HEK293 (cell line): Measurements from ENCODE around the gene SAXO1.

Experiments
- HOXC10 ChIP-seq: sonication (generic); formaldehyde crosslinking; IDR thresholded peaks from 2 replicates; pipeline ENCODE4 v1.8.1; 2023; ENCODE audit warnings: mild to moderate bottlenecking, missing genetic modification reagents
- MEIS1 ChIP-seq: sonication (generic); formaldehyde crosslinking; IDR thresholded peaks from 2 replicates; pipeline ENCODE4 v1.8.1; 2022; ENCODE audit warnings: missing genetic modification reagents, mild to moderate bottlenecking, borderline replicate concordance
- REPIN1 ChIP-seq: fragments of 450-650 bp; formaldehyde crosslinking; IDR thresholded peaks from 2 replicates; pipeline ENCODE4 v1.5.1; 2017; ENCODE audit warnings: missing biosample characterization, missing genetic modification characterization, low read depth
- SALL2 ChIP-seq: fragments of 450-650 bp; formaldehyde crosslinking; IDR thresholded peaks from 2 replicates; pipeline ENCODE4 v1.5.0; 2017; ENCODE audit warnings: missing biosample characterization, mild to moderate bottlenecking, missing genetic modification characterization, borderline replicate concordance
- YY1 ChIP-seq: fragments of 450-650 bp; formaldehyde crosslinking; IDR thresholded peaks from 2 replicates; pipeline ENCODE4 v1.5.1; 2018; ENCODE audit warnings: missing biosample characterization, missing genetic modification characterization
- YY2 ChIP-seq: fragments of 450-650 bp; formaldehyde crosslinking; IDR thresholded peaks from 2 replicates; pipeline ENCODE4 v1.5.1; 2016; ENCODE audit warnings: missing biosample characterization, missing genetic modification characterization
- ZFHX2 ChIP-seq: fragments of 450-650 bp; formaldehyde crosslinking; conservative IDR thresholded peaks from 2 replicates; pipeline ENCODE4 v1.5.1; 2016; ENCODE audit warnings: missing biosample characterization, missing genetic modification characterization
- ZIC2 ChIP-seq: fragments of 450-650 bp; formaldehyde crosslinking; IDR thresholded peaks from 2 replicates; pipeline ENCODE4 v1.5.1; 2016; ENCODE audit warnings: missing biosample characterization, missing genetic modification characterization
- ZNF202 ChIP-seq: fragments of 450-650 bp; formaldehyde crosslinking; IDR thresholded peaks from 2 replicates; pipeline ENCODE4 v1.5.1; 2016; ENCODE audit warnings: missing biosample characterization, missing genetic modification characterization, borderline replicate concordance
- ZNF24 ChIP-seq: fragments of 450-650 bp; formaldehyde crosslinking; IDR thresholded peaks from 2 replicates; pipeline ENCODE4 v1.5.1; 2016; ENCODE audit warnings: missing biosample characterization, missing genetic modification characterization
- ZNF26 ChIP-seq: fragments of 450-650 bp; formaldehyde crosslinking; IDR thresholded peaks from 2 replicates; pipeline ENCODE4 v1.5.1; 2016; ENCODE audit warnings: missing biosample characterization, missing genetic modification characterization
- ZNF274 ChIP-seq, 2 experiments: fragments of 200-500 bp in 1 of 2; fragments of 450-650 bp in 1 of 2; sonication (Bioruptor generic) in 1 of 2; formaldehyde crosslinking in 1 of 2; IDR thresholded peaks; 2 replicates each; pipeline versions ENCODE4 v1.5.1 to v1.6.1; 2014 to 2016; ENCODE audit warnings: borderline replicate concordance in 1 of 2, inconsistent platforms in 1 of 2, low read length in 1 of 2, missing biosample characterization in 1 of 2, missing genetic modification characterization in 1 of 2
- ZNF302 ChIP-seq: fragments of 450-650 bp; formaldehyde crosslinking; IDR thresholded peaks from 2 replicates; pipeline ENCODE4 v1.5.1; 2016; ENCODE audit warnings: missing biosample characterization, missing genetic modification characterization, low read depth
- ZNF311 ChIP-seq: fragments of 450-650 bp; formaldehyde crosslinking; IDR thresholded peaks from 2 replicates; pipeline ENCODE4 v1.5.1; 2017; ENCODE audit warnings: missing biosample characterization, missing genetic modification characterization, borderline replicate concordance
- ZNF350 ChIP-seq: fragments of 450-650 bp; formaldehyde crosslinking; IDR thresholded peaks from 2 replicates; pipeline ENCODE4 v1.5.0; 2017; ENCODE audit warnings: missing biosample characterization, mild to moderate bottlenecking, missing genetic modification characterization
- ZNF391 ChIP-seq: fragments of 450-650 bp; formaldehyde crosslinking; IDR thresholded peaks from 2 replicates; pipeline ENCODE4 v1.5.1; 2016; ENCODE audit warnings: low read depth, missing biosample characterization, missing genetic modification characterization, borderline replicate concordance
- ZNF394 ChIP-seq: fragments of 450-650 bp; formaldehyde crosslinking; IDR thresholded peaks from 2 replicates; pipeline ENCODE4 v1.5.1; 2016; ENCODE audit warnings: missing biosample characterization, missing genetic modification characterization, mild to moderate bottlenecking, moderate library complexity, borderline replicate concordance
- ZNF433 ChIP-seq: fragments of 450-650 bp; formaldehyde crosslinking; IDR thresholded peaks from 2 replicates; pipeline ENCODE4 v1.5.1; 2016; ENCODE audit warnings: missing biosample characterization, missing genetic modification characterization, low read depth
- ZNF514 ChIP-seq: fragments of 450-650 bp; formaldehyde crosslinking; IDR thresholded peaks from 2 replicates; pipeline ENCODE4 v1.5.1; 2016; ENCODE audit warnings: missing biosample characterization, missing genetic modification characterization
- ZNF521 ChIP-seq: fragments of 450-650 bp; formaldehyde crosslinking; IDR thresholded peaks from 2 replicates; pipeline ENCODE4 v1.5.1; 2017; ENCODE audit warnings: missing biosample characterization, mild to moderate bottlenecking, missing genetic modification characterization
- ZNF529 ChIP-seq: fragments of 450-650 bp; formaldehyde crosslinking; IDR thresholded peaks from 2 replicates; pipeline ENCODE4 v1.5.1; 2017; ENCODE audit warnings: missing genetic modification characterization, missing biosample characterization; ENCODE audit not compliant: insufficient replicate concordance
- ZNF777 ChIP-seq: fragments of 450-650 bp; formaldehyde crosslinking; IDR thresholded peaks from 2 replicates; pipeline ENCODE4 v1.5.1; 2017; ENCODE audit warnings: missing biosample characterization, missing genetic modification characterization, borderline replicate concordance
- TF ChIP-seq, protein P1 (sequence below): fragments of 450-650 bp; formaldehyde crosslinking; IDR thresholded peaks from 2 replicates; pipeline ENCODE4 v1.5.1; 2016; ENCODE audit warnings: missing biosample characterization, missing genetic modification characterization
- TF ChIP-seq, protein P2 (sequence below): fragments of 450-650 bp; formaldehyde crosslinking; IDR thresholded peaks from 2 replicates; pipeline ENCODE4 v1.5.1; 2016; ENCODE audit warnings: missing biosample characterization, missing genetic modification characterization
- TF ChIP-seq, protein P3 (sequence below): fragments of 450-650 bp; formaldehyde crosslinking; IDR thresholded peaks from 2 replicates; pipeline ENCODE4 v1.5.1; 2016; ENCODE audit warnings: missing biosample characterization, missing genetic modification characterization, borderline replicate concordance

The SAXO1 gene

GRCh38 chr9:19048966-19049916 lies 16.2 kb upstream of the SAXO1 start, which contains the start of gene RRAGA (continued):
- TF ChIP-seq, protein P1, sequence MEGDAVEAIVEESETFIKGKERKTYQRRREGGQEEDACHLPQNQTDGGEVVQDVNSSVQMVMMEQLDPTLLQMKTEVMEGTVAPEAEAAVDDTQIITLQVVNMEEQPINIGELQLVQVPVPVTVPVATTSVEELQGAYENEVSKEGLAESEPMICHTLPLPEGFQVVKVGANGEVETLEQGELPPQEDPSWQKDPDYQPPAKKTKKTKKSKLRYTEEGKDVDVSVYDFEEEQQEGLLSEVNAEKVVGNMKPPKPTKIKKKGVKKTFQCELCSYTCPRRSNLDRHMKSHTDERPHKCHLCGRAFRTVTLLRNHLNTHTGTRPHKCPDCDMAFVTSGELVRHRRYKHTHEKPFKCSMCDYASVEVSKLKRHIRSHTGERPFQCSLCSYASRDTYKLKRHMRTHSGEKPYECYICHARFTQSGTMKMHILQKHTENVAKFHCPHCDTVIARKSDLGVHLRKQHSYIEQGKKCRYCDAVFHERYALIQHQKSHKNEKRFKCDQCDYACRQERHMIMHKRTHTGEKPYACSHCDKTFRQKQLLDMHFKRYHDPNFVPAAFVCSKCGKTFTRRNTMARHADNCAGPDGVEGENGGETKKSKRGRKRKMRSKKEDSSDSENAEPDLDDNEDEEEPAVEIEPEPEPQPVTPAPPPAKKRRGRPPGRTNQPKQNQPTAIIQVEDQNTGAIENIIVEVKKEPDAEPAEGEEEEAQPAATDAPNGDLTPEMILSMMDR (tag by site-specific recombination) = peak; percentile 95
- TF ChIP-seq, protein P2, sequence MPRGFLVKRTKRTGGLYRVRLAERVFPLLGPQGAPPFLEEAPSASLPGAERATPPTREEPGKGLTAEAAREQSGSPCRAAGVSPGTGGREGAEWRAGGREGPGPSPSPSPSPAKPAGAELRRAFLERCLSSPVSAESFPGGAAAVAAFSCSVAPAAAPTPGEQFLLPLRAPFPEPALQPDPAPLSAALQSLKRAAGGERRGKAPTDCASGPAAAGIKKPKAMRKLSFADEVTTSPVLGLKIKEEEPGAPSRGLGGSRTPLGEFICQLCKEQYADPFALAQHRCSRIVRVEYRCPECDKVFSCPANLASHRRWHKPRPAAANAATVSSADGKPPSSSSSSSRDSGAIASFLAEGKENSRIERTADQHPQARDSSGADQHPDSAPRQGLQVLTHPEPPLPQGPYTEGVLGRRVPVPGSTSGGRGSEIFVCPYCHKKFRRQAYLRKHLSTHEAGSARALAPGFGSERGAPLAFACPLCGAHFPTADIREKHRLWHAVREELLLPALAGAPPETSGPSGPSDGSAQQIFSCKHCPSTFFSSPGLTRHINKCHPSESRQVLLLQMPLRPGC (tag by site-specific recombination) = no peak
- TF ChIP-seq ZNF274 (IDR thresholded peaks at IDR 0.05; ENCODE audit: low read length) = no peak
- no peak for TF ChIP-seq ZNF274 (tag by site-specific recombination; IDR thresholded peaks at IDR 0.05; ENCODE audit: borderline replicate concordance)
- TF ChIP-seq ZNF202 (tag by site-specific recombination) = no peak
- no peak for TF ChIP-seq ZNF521 (tag by site-specific recombination)
- TF ChIP-seq MEIS1 (CRISPR knock-in tag) = no peak
- TF ChIP-seq ZNF433 (tag by site-specific recombination) = no peak
- peak; percentile 51; the same call in 1 of the 2 replicates for TF ChIP-seq ZFHX2 (tag by site-specific recombination)
- TF ChIP-seq ZNF24 (tag by site-specific recombination) = peak; percentile 65; the same call in 1 of the 2 replicates
- TF ChIP-seq, protein P3, sequence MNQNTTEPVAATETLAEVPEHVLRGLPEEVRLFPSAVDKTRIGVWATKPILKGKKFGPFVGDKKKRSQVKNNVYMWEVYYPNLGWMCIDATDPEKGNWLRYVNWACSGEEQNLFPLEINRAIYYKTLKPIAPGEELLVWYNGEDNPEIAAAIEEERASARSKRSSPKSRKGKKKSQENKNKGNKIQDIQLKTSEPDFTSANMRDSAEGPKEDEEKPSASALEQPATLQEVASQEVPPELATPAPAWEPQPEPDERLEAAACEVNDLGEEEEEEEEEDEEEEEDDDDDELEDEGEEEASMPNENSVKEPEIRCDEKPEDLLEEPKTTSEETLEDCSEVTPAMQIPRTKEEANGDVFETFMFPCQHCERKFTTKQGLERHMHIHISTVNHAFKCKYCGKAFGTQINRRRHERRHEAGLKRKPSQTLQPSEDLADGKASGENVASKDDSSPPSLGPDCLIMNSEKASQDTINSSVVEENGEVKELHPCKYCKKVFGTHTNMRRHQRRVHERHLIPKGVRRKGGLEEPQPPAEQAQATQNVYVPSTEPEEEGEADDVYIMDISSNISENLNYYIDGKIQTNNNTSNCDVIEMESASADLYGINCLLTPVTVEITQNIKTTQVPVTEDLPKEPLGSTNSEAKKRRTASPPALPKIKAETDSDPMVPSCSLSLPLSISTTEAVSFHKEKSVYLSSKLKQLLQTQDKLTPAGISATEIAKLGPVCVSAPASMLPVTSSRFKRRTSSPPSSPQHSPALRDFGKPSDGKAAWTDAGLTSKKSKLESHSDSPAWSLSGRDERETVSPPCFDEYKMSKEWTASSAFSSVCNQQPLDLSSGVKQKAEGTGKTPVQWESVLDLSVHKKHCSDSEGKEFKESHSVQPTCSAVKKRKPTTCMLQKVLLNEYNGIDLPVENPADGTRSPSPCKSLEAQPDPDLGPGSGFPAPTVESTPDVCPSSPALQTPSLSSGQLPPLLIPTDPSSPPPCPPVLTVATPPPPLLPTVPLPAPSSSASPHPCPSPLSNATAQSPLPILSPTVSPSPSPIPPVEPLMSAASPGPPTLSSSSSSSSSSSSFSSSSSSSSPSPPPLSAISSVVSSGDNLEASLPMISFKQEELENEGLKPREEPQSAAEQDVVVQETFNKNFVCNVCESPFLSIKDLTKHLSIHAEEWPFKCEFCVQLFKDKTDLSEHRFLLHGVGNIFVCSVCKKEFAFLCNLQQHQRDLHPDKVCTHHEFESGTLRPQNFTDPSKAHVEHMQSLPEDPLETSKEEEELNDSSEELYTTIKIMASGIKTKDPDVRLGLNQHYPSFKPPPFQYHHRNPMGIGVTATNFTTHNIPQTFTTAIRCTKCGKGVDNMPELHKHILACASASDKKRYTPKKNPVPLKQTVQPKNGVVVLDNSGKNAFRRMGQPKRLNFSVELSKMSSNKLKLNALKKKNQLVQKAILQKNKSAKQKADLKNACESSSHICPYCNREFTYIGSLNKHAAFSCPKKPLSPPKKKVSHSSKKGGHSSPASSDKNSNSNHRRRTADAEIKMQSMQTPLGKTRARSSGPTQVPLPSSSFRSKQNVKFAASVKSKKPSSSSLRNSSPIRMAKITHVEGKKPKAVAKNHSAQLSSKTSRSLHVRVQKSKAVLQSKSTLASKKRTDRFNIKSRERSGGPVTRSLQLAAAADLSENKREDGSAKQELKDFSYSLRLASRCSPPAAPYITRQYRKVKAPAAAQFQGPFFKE = no peak
- no peak for TF ChIP-seq REPIN1 (tag by site-specific recombination)
- no peak for TF ChIP-seq ZNF350 (tag by site-specific recombination)
- no peak for TF ChIP-seq ZNF514
- no peak for TF ChIP-seq ZNF777 (tag by site-specific recombination)
- no peak; the same call in 1 of the 2 replicates for TF ChIP-seq YY1 (tag by site-specific recombination)
- TF ChIP-seq ZIC2 (tag by site-specific recombination) = no peak
- no peak for TF ChIP-seq ZNF529
- peak; percentile 22; the same call in 1 of the 2 replicates for TF ChIP-seq ZNF391 (tag by site-specific recombination)
- TF ChIP-seq ZNF302 (tag by site-specific recombination) = no peak
- peak; percentile 74 for TF ChIP-seq ZNF394 (tag by site-specific recombination)
- TF ChIP-seq ZNF26 (tag by site-specific recombination) = no peak
- no peak for TF ChIP-seq ZNF311 (tag by site-specific recombination)
- TF ChIP-seq SALL2 (tag by site-specific recombination) = no peak
- 0 out of 2 replicates have a peak, but pooled peaks have one; percentile 13 for TF ChIP-seq YY2 (tag by site-specific recombination)
- no peak for TF ChIP-seq HOXC10 (CRISPR knock-in tag)
